OCI-LY3 (cell line): ENCODE measurements around the gene MEAK7.

Experiments
- H2AFZ ChIP-seq: fragments of 200-600, 300-600 bp; shearing (Covaris generic); 2 replicates; pipeline ENCODE4 v1.6.0; 2014; ENCODE audit warnings: antibody characterized with exemption, low read depth, low read length
- H3K27ac ChIP-seq: fragments of 200-600, 300-600 bp; sonication (generic); 2 replicates; pipeline ENCODE4 v1.5.1; 2014; ENCODE audit warnings: mild to moderate bottlenecking, low read length, moderate library complexity, mixed read lengths
- H3K27me3 ChIP-seq: fragments of 200-600, 300-600 bp; sonication (generic); 2 replicates; pipeline ENCODE4 v1.6.1; 2014; ENCODE audit warnings: low read depth, low read length, mixed read lengths
- H3K36me3 ChIP-seq: fragments of 200-600, 300-600 bp; sonication (generic); replicated peaks from 2 replicates; pipeline ENCODE3; 2014; ENCODE audit warnings: low read depth, low read length, mixed read lengths
- H3K4me1 ChIP-seq: fragments of 300-600, 200-600 bp; sonication (generic); 2 replicates; pipeline ENCODE4 v1.6.1; 2014; ENCODE audit warnings: low read length, mixed read lengths
- H3K4me2 ChIP-seq: fragments of 200-600, 300-600 bp; sonication (generic); 2 replicates; pipeline ENCODE4 v1.6.1; 2014; ENCODE audit warnings: low read length, mixed read lengths
- H3K4me3 ChIP-seq: fragments of 300-600, 200-600 bp; sonication (generic); 2 replicates; pipeline ENCODE4 v1.5.1; 2014; ENCODE audit warnings: antibody characterized with exemption, mild to moderate bottlenecking, low read length, moderate library complexity
- H3K79me2 ChIP-seq: fragments of 300-600, 200-600 bp; shearing (Covaris generic); 2 replicates; pipeline ENCODE4 v1.6.1; 2014; ENCODE audit warnings: mild to moderate bottlenecking, low read length, mixed read lengths
- H3K9ac ChIP-seq: fragments of 300-600, 200-600 bp; shearing (Covaris generic); 2 replicates; pipeline ENCODE4 v1.6.0; 2014; ENCODE audit warnings: mild to moderate bottlenecking, low read length, moderate library complexity
- H3K9me3 ChIP-seq: fragments of 200-600, 300-600 bp; shearing (Covaris generic); 2 replicates; pipeline ENCODE4 v1.6.1; 2014; ENCODE audit warnings: low read length, mixed read lengths; ENCODE audit not compliant: insufficient read depth
- H4K20me1 ChIP-seq: fragments of 200-600, 300-600 bp; sonication (generic); 2 replicates; pipeline ENCODE4 v1.6.1; 2016; ENCODE audit warnings: low read length, mixed read lengths; ENCODE audit not compliant: insufficient read depth
- EZH2phosphoT487 ChIP-seq: fragments of 200-600 bp; shearing (Covaris generic); IDR thresholded peaks from 2 replicates; pipeline ENCODE4 v1.6.1; 2018; ENCODE audit warnings: antibody characterized with exemption, mixed run types, low read depth
- TF ChIP-seq, protein P1 (sequence below): fragments of 200-600, 300-600 bp; sonication (generic); IDR thresholded peaks from 2 replicates; pipeline ENCODE4 v1.5.1; 2014; ENCODE audit warnings: antibody characterized with exemption, low read length, low read depth

Gene MEAK7

DNA sequence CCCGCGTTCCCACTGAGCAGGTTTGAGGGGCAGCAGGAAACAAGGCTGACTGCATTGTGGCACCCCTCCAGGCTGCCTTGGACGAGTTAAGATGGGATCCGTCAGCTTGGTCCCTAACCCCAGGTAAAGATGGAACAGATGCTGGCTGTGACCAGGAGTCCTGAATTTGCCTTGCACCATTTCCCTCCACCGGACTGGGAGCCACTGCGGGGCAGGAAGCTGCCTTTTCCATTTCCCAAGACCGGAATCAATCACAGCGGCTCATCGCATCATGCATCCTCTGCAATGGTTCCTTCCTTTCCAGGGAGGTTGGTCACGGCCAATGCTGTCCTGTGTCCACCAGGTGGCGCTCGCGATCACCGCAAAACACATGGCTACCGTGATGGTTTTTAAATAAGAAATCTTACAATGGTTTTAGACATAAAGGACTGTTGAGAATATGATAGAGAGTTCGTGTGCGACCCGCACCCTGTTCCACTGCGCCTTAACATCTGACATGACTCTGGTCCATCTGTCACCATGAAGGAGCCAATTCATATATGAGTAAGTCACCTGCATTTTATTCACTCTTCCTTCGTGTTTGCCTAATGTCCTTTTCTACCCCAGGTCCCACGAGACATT lies 6.8 kb upstream of the MEAK7 start:
- Histone ChIP-seq H2AFZ (peak overlapping the region; percentile 87), H3K4me3 (peak overlapping the region; percentile 72)

DNA sequence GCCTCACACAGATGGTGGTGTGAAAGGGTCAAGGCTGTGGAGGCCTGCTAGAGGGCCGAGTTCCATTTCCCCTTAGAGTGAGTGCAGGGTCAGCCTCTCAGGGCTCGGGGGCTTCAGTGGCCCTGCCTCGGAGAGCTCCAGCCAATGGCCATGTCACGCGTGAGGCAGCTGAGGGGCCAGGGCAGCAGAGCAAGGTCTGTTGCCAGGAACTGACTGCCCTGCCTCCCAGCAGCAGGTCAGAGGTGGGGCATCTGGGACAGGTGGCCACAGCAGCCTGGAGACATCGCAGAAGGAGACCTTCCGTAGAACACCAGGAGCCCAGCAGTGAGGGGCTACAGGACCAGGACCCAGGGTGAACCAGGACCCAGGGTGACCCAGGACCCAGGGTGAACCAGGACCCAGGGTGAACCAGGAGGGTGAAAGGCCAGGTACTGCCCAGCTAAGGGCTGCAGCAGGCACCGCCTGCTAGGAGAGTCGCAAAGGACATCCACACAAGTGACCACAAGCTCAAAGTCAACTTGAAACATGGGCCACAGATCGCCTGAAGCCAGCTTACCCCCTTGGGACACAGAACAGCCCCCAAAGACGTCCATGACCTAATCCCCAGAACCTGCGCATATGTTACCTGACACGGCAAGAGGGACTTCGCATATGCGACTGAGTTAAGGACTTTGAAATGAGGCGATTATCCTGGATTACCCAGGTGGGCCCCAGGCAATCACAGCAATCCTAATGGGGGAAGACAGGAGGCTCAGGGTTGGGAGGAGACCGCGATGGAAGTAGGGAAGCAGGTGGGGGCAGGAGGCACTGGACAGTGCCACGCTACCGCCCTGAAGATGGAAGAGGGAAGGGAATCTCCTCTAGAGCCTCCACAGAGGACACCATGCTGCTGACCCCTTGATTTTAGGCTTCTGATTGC lies 4.8 kb upstream of the MEAK7 start:
- Histone ChIP-seq H3K79me2 (peaks cover 12% of the 10 kb centered on the region; the same call in 1 of the 2 replicates), H3K27ac (no peak overlapping the region), H3K36me3 (no peaks in the 10 kb centered on the region), H3K9me3 (no peaks in the 10 kb centered on the region), H3K27me3 (no peaks in the 10 kb centered on the region), H3K9ac (no peak overlapping the region), H3K4me3 (no peak overlapping the region), H2AFZ (no peak overlapping the region), H3K4me2 (no peak overlapping the region), H3K4me1 (peaks cover 70% of the 10 kb centered on the region), H4K20me1 (no peaks in the 10 kb centered on the region)
- TF ChIP-seq, protein P1, sequence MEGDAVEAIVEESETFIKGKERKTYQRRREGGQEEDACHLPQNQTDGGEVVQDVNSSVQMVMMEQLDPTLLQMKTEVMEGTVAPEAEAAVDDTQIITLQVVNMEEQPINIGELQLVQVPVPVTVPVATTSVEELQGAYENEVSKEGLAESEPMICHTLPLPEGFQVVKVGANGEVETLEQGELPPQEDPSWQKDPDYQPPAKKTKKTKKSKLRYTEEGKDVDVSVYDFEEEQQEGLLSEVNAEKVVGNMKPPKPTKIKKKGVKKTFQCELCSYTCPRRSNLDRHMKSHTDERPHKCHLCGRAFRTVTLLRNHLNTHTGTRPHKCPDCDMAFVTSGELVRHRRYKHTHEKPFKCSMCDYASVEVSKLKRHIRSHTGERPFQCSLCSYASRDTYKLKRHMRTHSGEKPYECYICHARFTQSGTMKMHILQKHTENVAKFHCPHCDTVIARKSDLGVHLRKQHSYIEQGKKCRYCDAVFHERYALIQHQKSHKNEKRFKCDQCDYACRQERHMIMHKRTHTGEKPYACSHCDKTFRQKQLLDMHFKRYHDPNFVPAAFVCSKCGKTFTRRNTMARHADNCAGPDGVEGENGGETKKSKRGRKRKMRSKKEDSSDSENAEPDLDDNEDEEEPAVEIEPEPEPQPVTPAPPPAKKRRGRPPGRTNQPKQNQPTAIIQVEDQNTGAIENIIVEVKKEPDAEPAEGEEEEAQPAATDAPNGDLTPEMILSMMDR: no peak
- no peak for TF ChIP-seq EZH2phosphoT487

More for the DNA sequence above, 6.8 kb upstream of the MEAK7 start:
- no peak for TF ChIP-seq EZH2phosphoT487
- TF ChIP-seq, protein P1: peak; percentile 91
- no peaks in the 10 kb centered on the region for H3K27me3 ChIP-seq
- no peaks in the 10 kb centered on the region for H3K79me2 ChIP-seq
- no peak overlapping the region; the same call in 1 of the 2 replicates for H3K27ac ChIP-seq
- peak overlapping the region; percentile 85 for H3K4me2 ChIP-seq
- peaks cover 76% of the 10 kb centered on the region for H3K4me1 ChIP-seq
- H3K9me3 ChIP-seq: no peaks in the 10 kb centered on the region
- H3K9ac ChIP-seq: peak overlapping the region; percentile 47; the same call in 1 of the 2 replicates
- no peaks in the 10 kb centered on the region for H4K20me1 ChIP-seq
- no peaks in the 10 kb centered on the region for H3K36me3 ChIP-seq

GRCh38 chr16:84508502-84508901 lies 4.0 kb upstream of the MEAK7 start:
- no peaks in the 10 kb centered on the region for H3K36me3 ChIP-seq
- H3K4me2 ChIP-seq: peak overlapping the region; percentile 97
- peaks cover 67% of the 10 kb centered on the region for H3K4me1 ChIP-seq
- H4K20me1 ChIP-seq: no peaks in the 10 kb centered on the region
- no peaks in the 10 kb centered on the region for H3K27me3 ChIP-seq
- TF ChIP-seq, protein P1: no peak
- TF ChIP-seq EZH2phosphoT487: no peak
- no peak overlapping the region for H3K4me3 ChIP-seq
- no peak overlapping the region for H2AFZ ChIP-seq
- no peak overlapping the region for H3K27ac ChIP-seq
- peaks cover 18% of the 10 kb centered on the region; the same call in 1 of the 2 replicates for H3K79me2 ChIP-seq
- no peak overlapping the region for H3K9ac ChIP-seq
- no peaks in the 10 kb centered on the region for H3K9me3 ChIP-seq
